Activated CD8-positive, alpha-beta memory T cell treated with anti-CD3 and anti-CD28 coated beads for 36 hours (primary cell): Measurements from ENCODE around the gene KIAA0040. TPM values are rescaled to one million over a fixed set of nuclear protein-coding genes. Genes with fewer than 3 reads are reported as not detected.

Experiments
- CTCF ChIA-PET: fragments of 350-600 bp; sonication (Branson Sonifier 250); formaldehyde crosslinking; loops from one replicate; lab custom pipeline; 2021; ENCODE audit warnings: antibody characterized with exemption; lab: Charles Lee
- POLR2A ChIA-PET: fragments of 350-600 bp; sonication (Branson Sonifier 250); formaldehyde crosslinking; loops from one replicate; lab custom pipeline; 2021; ENCODE audit warnings: antibody characterized with exemption; lab: Charles Lee
- total RNA-seq, 2 experiments: library from RNA; stranded (reverse); gene quantifications; one replicate each; pipeline ENCODE4 v1.2.3, GENCODE V29; 2021

Gene KIAA0040
- total RNA-seq, 2 experiments from 2014 or later, result 29.2 to 31.8 TPM

- POLR2A ChIA-PET, result no interaction called here
- CTCF ChIA-PET, result interaction anchor here (0.8 to 0.9 kb wide), 2 partner anchors 10 to 23 kb away, joined by 3 read pairs; no protein-coding TSS in a partner anchor
Measured at GRCh38 chr1:175178056-175178455, 14.5 kb downstream of the KIAA0040 start.

GRCh38 chr1:175176246-175176645 lies 16.3 kb downstream of the KIAA0040 start:
- ChIA-PET CTCF (interaction anchor here (0.6 kb wide), 1 partner anchor 152 kb away, joined by 3 read pairs; no protein-coding TSS in a partner anchor), POLR2A (no interaction called here)

GRCh38 chr1:175174309-175175102 lies 18.1 kb downstream of the KIAA0040 start:
- ChIA-PET POLR2A (no interaction called here), CTCF (interaction anchor here (1.1 to 1.9 kb wide), 2 partner anchors 19 to 24 kb away, joined by 3 to 5 read pairs; no protein-coding TSS in a partner anchor)

GRCh38 chr1:175173531-175173930 lies 19.0 kb downstream of the KIAA0040 start:
- POLR2A ChIA-PET, result no interaction called here

DNA sequence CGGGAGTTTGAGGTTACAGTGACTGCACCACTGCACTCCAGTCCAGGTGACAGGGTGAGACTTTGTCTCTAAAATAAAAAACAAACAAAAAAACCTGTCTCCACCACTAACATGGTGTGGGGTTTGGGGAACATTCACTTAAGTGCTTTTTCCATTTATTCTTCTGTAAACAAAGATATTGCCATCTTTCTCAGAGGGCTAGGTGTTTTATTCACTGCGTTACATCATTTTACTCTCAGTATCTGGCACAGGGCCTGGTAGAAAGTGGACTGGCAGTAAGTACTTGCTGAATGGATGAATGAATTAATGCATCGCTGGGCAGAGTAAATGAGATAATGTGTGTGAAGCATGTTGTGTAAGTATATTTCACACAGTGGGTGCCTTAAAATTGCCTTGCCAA lies 20.1 kb downstream of the KIAA0040 start:
- POLR2A ChIA-PET, result no interaction called here

More at GRCh38 chr1:175173531-175173930, 19.0 kb downstream of the KIAA0040 start:
- CTCF ChIA-PET, result interaction anchor here (1.0 to 1.9 kb wide), 3 partner anchors 18 to 24 kb away, joined by 3 to 5 read pairs (median 4); no protein-coding TSS in a partner anchor

DNA sequence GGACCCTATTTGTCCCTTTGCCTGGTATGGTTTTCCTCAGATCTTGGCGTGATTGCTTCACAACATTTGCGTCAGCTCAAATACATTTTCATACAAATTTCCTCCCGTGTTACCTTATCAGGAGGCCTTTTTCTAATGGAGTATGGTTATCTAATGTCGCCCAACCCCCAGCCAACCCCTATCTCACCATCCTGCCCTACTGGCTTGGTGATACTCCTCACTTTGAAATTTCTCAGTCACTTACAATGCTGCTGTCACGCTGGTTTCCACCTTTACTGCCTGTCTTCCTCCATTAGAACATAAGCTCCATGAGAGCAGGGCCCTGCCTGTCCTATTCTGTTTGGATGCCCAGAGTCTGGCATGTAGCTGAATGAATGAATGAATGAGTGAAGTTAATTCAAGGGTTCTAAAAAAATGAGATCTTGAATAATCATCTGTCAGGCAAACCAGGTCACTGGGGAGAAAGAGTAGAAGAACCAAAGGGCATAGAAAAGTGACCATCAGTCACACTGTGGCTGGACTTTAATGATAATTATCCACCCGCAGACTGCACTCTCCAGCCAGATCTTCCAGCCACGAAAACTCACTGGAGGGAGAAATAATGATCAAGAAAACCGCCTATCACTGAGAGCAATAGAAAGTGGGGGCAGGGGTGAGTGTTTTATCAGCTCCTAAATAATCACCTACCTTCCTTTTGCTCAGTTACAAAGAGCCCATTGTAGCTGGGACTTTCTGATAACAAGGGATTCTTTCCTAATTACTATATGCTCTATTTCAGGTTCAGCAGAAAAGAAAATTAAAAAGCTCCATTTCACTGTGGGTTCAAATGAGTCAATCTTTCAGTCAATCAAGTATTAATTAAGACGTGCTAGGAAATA lies 21.3 kb downstream of the KIAA0040 start:
- CTCF ChIA-PET, result interaction anchor here (1.1 to 2.5 kb wide), 2 partner anchors 16 to 19 kb away, joined by 5 to 9 read pairs; no protein-coding TSS in a partner anchor
- POLR2A ChIA-PET, result no interaction called here

More for the DNA sequence above, 20.1 kb downstream of the KIAA0040 start:
- CTCF ChIA-PET, result no interaction called here

DNA sequence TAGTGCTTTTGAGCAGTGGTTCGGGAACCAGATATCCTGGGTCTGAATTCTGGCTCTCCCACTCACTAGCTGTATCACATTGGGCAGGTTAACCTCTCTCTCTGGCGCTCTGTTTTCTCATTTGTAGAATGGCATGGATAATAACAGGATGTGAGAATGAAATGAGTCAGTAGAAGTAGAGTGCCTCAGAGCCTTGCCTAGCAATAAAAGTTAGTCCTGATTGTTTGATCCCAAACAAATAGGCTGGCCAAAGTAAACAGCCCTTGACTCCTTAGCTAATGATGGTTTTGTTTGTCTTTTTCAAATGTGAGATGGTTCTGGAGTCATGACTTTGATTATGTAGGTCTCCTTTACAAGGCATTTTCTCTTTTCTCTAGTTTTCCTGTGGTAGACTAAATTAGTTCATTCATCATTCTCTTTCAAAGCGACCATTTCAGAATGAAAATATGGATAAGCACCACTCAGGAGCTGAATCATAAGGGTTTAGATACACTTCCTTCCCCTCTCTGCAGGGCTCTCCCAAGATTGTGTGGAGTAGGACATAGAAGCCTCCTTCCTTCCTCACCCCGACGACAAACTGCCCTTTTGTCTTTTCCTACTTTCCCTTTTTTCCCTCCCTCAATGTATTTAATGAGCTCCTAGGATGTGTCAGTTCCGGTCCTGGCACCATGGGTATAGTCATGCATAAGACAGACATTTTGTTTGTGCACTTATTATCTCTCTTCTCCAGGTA lies 23.1 kb downstream of the KIAA0040 start:
- CTCF ChIA-PET, result interaction anchor here (0.9 to 2.5 kb wide), 3 partner anchors 14 to 140 kb away, joined by 3 to 9 read pairs (median 3); no protein-coding TSS in a partner anchor
- POLR2A ChIA-PET, result no interaction called here

GRCh38 chr1:175168782-175169181 lies 23.8 kb downstream of the KIAA0040 start:
- POLR2A ChIA-PET, result no interaction called here
- CTCF ChIA-PET, result interaction anchor here (1.1 to 2.5 kb wide), 2 partner anchors 14 to 17 kb away, joined by 3 to 9 read pairs; no protein-coding TSS in a partner anchor

DNA sequence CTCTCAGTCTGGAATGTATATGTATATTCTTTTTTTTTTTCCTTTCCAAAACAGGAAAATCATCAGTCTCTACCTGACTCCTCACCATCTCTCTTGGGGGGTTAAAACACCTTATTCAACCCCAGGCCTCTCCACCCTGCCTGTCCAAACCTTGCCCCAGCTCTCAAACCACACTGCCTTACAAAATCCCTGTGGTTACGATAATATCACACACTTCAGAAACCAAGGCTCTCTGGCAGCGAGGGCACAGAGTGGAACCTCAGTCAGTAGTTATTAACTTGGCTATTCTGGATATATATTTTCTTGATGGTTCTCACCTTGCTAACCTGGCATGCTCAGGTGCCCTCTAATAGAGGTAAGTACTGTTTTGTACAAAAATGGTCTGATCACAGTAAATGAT lies 24.7 kb downstream of the KIAA0040 start:
- CTCF ChIA-PET, result no interaction called here
- POLR2A ChIA-PET, result no interaction called here

DNA sequence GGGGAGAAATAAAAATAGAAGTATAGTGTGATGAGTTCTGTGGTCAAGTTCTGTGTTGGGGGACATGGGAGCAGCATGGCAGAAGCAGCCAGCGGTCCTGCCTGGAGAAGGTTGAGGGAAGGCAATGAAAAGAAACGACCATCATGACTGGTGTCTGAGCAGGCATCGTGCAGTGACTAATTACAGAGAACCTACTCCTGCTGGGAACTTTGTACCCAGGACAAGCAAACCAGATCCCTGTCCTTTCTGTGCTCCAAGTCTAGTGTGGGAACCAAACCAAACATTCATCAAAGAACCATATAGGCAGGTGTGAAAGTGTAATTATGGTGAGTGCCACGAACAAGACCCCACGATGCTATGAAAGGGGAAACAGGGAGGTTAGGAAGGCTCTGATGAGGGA lies 25.8 kb downstream of the KIAA0040 start:
- CTCF ChIA-PET, result no interaction called here

DNA sequence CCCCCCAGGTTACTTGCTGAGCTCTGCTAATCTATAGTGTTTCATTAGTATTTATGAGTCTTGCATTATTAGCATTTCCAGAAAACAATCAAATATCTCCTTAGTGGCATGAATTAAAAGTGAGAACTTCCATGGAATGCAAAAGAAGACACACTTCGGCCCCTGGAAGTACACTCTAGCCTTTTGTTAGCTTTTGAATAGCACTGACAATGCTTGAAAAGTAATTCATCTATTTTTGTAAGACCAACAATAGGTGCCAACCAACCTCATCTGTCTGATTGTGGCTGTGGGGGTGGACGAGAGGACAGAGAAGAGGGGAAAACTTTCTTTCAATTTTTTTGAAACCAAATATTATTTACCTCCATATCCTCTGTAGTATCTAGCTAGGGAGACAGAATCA lies 27.8 kb downstream of the KIAA0040 start:
- POLR2A ChIA-PET, result no interaction called here
- CTCF ChIA-PET, result interaction anchor here (1.8 to 3.1 kb wide), 2 partner anchors 10 to 12 kb away, joined by 6 to 12 read pairs; no protein-coding TSS in a partner anchor

More for the DNA sequence above, 25.8 kb downstream of the KIAA0040 start:
- POLR2A ChIA-PET, result no interaction called here

GRCh38 chr1:175163702-175164101 lies 28.9 kb downstream of the KIAA0040 start:
- ChIA-PET CTCF (interaction anchor here (3.1 kb wide), 1 partner anchor 11 kb away, joined by 12 read pairs; no protein-coding TSS in a partner anchor), POLR2A (no interaction called here)

DNA sequence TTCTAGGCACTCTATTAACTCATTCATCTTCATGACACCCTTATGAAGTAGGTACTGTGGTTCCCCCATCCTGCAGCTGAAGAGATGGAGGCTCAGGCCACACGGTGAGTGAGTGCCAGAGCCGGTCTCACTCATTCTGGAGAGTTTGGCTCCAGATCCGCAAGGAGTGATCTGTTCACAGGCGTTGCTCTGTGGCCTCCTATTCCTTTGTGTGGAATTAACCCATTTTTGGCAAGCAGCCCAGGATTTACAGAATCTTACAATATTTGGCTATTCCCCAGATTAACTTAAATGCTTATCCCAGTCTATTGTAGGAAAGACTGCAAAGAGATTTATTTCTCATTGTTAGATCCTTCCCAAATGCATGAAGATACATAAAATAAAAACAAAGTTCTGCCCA lies 29.6 kb downstream of the KIAA0040 start:
- ChIA-PET POLR2A (no interaction called here), CTCF (no interaction called here)

- POLR2A ChIA-PET, result no interaction called here
- CTCF ChIA-PET, result interaction anchor here (1.0 to 4.1 kb wide), 2 partner anchors 30 to 160 kb away, joined by 3 to 54 read pairs; no protein-coding TSS in a partner anchor
Measured at GRCh38 chr1:175158170-175158591, 34.4 kb downstream of the KIAA0040 start.

DNA sequence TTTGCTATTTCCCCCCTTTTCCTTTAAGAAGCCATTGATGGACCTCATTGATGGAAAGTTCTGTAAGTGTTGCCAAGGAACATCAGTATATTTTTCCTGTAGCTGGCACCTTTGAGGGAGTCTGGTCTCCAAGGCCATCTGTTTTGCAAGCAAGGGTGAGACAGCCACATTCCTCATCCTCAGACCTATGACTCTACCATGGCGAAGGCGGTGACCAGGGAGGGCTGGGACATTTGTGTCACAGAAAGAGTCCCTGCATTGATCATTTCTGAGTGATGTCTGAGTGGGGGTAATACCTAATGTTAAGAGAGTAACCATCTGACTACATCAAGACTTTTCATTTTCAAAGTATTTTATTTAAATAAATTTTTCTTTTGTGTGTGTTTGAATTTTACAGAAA lies 35.4 kb downstream of the KIAA0040 start:
- CTCF ChIA-PET, result interaction anchor here (0.7 to 4.1 kb wide), 3 partner anchors 11 to 161 kb away, joined by 3 to 54 read pairs (median 3); no protein-coding TSS in a partner anchor
- POLR2A ChIA-PET, result interaction anchor here (0.6 kb wide), 2 partner anchors 84 to 254 kb away, joined by 3 to 6 read pairs; no protein-coding TSS in a partner anchor

DNA sequence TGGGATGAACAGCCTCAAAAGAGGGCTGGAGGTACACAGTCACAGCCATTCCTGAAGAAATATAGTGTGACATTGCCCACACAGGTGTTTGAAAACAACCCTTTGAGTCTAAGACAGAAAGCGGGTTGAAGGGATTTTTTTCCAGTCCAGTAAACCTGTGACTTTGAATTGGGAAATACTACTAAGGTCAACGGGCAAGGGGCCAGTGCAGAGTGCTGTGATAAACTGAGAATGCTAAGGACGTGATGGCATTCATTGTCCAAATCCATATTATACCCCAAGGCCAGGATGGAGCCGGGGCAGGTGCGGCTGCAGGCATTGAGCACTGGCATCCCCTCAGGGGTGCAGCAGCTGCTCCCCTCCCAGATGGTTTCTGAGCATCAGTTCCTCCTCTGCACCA lies 36.6 kb downstream of the KIAA0040 start:
- CTCF ChIA-PET, result interaction anchor here (1.0 to 4.1 kb wide), 7 partner anchors 9 to 166 kb away, joined by 3 to 54 read pairs (median 5); no protein-coding TSS in a partner anchor

GRCh38 chr1:175155473-175155856 lies 37.1 kb downstream of the KIAA0040 start:
- POLR2A ChIA-PET, result no interaction called here
- CTCF ChIA-PET, result interaction anchor here (0.7 to 4.1 kb wide), 21 partner anchors 9 to 182 kb away, joined by 3 to 54 read pairs (median 4); no protein-coding TSS in a partner anchor

More for the DNA sequence above, 36.6 kb downstream of the KIAA0040 start:
- POLR2A ChIA-PET, result no interaction called here
